Sigmoid colon (tissue), 3 donors: ENCODE data around the gene CDK19.

ENCODE experiments used
- POLR2A ChIP-seq, 2 donors: fragments of 450-650 bp; IDR thresholded peaks; one replicate each; pipeline ENCODE4 v1.6.1; 2016; ENCODE audit warnings: antibody characterized with exemption in 2 of 2, mild to moderate bottlenecking in 2 of 2, moderate library complexity in 2 of 2
- TF ChIP-seq, protein P1 (sequence below), 4 experiments: fragments of 450-650 bp in 3 of 4; fragments of 200-600 bp in 1 of 4; IDR thresholded peaks; one replicate each; pipeline ENCODE4 v1.5.1; 2016 to 2019; ENCODE audit warnings: antibody characterized with exemption in 4 of 4, mild to moderate bottlenecking in 3 of 4, moderate library complexity in 2 of 4

DNA sequence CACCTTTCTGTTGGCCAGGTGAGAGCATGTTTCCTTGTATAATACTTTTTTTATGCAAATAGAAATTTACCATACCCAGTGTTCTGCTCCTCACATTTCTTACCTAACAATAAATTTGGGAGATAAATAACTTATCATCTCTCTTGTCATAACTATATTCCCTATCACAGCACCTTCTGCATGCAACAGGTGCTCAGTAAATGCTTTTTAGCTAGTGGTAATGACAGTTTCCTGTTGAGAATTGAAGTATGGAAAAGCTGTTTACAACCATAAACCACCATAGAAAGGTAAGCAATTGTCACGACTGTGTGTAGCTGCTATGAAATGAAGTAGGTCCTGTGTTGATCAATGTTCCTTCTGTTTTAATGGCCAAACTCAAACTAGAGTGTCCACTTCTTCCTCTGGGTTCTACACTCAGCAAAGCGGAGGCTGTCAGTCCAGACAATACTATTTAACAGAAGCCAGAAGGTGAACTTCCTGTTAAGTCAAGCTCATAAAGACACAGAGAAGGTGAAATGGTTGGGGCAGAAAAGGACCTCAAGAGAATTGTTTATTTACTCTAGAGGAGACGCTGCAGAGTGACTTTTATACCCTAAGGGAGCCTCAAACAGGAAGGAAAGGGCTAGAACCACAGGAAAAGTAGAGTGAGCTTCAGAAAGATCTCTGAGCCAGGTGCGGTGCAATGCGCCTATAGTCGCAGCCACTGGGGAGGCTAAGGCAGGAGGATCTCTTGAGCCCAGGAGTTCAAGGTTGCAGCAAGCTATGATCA, 254.8 kb downstream of the CDK19 start:
- TF ChIP-seq, protein P1, sequence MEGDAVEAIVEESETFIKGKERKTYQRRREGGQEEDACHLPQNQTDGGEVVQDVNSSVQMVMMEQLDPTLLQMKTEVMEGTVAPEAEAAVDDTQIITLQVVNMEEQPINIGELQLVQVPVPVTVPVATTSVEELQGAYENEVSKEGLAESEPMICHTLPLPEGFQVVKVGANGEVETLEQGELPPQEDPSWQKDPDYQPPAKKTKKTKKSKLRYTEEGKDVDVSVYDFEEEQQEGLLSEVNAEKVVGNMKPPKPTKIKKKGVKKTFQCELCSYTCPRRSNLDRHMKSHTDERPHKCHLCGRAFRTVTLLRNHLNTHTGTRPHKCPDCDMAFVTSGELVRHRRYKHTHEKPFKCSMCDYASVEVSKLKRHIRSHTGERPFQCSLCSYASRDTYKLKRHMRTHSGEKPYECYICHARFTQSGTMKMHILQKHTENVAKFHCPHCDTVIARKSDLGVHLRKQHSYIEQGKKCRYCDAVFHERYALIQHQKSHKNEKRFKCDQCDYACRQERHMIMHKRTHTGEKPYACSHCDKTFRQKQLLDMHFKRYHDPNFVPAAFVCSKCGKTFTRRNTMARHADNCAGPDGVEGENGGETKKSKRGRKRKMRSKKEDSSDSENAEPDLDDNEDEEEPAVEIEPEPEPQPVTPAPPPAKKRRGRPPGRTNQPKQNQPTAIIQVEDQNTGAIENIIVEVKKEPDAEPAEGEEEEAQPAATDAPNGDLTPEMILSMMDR (IDR thresholded peaks at IDR 0.05) = no peak
- TF ChIP-seq POLR2A (IDR thresholded peaks at IDR 0.05) = no peak
